Posterior vena cava (tissue), 2 donors: Measurements from ENCODE around the gene KHDC4. TPM values are rescaled to one million over a fixed set of nuclear protein-coding genes. Genes with fewer than 3 reads are reported as not detected.

Experiments
- DNase-seq: peaks from one replicate; pipeline ENCODE4 v3.0.0-alpha.2; 2020; ENCODE audit warnings: low spot score
- intact Hi-C, 2 donors: fragments of 100-400 bp; cut with DNase I; formaldehyde crosslinking; loops; one replicate each; pipeline versions ENCODE4 v1.14.1 to v1.14.2; 2022 to 2023
- long read RNA-seq, 2 donors: library from polyadenylated mRNA; unstranded; transcript quantifications; one replicate each; pipeline ENCODE4 v2.0.0, GENCODE V29; 2020 to 2021
- total RNA-seq, 2 donors: library from RNA; stranded (reverse); fragmentation: NEBNext Ultra II Directional; extraction: Animal tissue kit (Norgen Biotek cat#: 25700); gene quantifications; one replicate each; pipeline ENCODE4 v1.2.1, GENCODE V29; 2021
- donor health status: DM: yes; HTN: yes; CAD: no.
- donor health status: DM: yes; HTN: yes; CAD: no.

Gene KHDC4
- 10 to 100 TPM; 28.6 to 28.8 TPM for total RNA-seq
- long read RNA-seq, donor 1, partial matches to known transcripts: 0 of 1 reads
- long read RNA-seq, donor 1, other reads (novel, unspliced or antisense): 1 of 1 reads
- long read RNA-seq, donor 2, partial matches to known transcripts: 3 of 6 reads
- long read RNA-seq, donor 2, other reads (novel, unspliced or antisense): 3 of 6 reads

- intact Hi-C loops: no loop called here
- DNase-seq: peak; percentile 98
These were observed at the start of gene KHDC4 for GRCh38 chr1:155934097-155934935. TSS of gene KHDC4 (minus strand) at chr1:155934413. CDS start at chr1:155934373, 40 bp downstream.

DNA sequence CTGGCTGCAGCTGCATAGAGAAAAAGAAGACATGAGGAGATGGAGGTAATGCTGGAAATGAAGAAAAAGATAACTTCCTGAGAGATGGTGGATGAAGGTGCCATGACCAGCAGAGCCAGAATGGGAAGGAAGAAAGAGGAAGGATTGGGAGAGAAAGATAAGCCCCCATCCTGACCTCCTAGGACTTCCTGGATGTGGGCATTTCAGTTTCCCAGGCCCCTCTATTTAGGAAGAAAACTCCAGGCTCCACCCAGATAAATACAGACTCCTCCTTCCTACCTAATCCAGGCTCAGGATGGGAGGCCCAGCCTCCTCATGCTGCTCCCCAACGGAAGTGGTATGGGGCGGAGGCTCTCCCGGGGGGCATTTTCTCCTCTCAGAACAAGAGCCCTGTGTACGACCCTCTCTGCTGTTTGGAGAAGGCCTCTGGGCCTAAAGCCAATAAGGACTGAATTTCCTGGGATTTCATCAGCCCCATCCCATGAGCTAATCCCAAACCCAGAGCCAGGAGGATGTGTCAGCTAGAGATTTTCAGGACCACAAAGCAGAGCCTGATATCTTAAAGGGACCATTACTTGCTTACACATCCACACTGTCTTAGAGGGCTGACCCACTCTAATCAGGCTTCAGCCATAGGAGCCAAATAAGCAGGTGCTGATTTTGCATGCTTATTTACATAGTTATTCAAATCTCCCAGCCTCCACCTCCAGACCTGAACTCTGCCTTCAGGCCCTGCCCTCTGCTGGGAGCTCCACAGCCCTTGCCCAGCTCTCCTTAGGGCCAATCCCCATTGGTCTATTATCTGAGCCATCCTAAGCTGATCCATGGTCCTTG, 49.2 kb upstream of the KHDC4 start:
- DNase-seq: peak; percentile 94
- intact Hi-C loops: no loop called here

GRCh38 chr1:155982106-155982505, 47.9 kb upstream of the KHDC4 start:
- DNase-seq: no peak
- intact Hi-C loops: no loop called here

GRCh38 chr1:155981266-155982088, 47.3 kb upstream of the KHDC4 start:
- intact Hi-C loops: no loop called here
- DNase-seq: no peak

GRCh38 chr1:155979597-155980343, 45.6 kb upstream of the KHDC4 start:
- intact Hi-C loops: no loop called here
- DNase-seq: no peak

GRCh38 chr1:155978973-155979429, 44.8 kb upstream of the KHDC4 start:
- intact Hi-C loops: no loop called here
- no peak for DNase-seq

- intact Hi-C loops: no loop called here
- peak; percentile 95 for DNase-seq
These were observed 44.2 kb upstream of the KHDC4 start, which contains the start of gene ARHGEF2 for GRCh38 chr1:155978325-155978972. TSS of gene ARHGEF2 (minus strand) at chr1:155978547. CDS start at chr1:155978427, 120 bp downstream.

DNA sequence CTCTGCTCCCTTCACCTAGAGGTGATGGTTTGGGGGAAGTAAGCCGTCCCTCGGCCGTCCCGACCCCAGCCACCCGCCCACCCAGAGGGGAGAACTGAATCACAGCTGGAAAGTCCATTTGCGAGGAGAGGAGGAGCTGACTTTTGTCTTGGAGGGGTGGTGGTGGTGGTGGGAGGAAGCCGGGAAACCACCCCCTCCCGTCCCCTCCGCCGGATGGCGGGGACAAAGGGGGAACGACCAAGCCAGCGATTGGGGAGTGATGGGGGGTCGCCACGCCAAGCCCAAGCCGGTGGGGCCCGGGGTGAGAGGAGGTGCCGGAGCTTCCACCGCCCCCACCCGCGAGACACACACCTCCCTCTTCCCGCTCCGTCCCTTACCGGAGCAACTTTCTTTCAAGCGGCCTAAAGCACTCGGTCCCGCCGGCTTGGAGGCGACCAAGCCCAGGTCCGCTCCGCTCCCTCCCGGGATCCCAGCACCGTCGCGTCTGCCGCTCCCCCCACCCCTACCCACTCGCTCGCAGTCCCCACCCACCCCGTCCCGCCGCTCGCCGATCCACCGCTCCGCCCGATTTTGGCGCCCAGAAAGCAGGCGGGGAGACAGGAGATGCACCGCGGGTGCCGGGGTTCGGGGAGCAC, 43.6 kb upstream of the KHDC4 start:
- intact Hi-C loops: no loop called here

DNA sequence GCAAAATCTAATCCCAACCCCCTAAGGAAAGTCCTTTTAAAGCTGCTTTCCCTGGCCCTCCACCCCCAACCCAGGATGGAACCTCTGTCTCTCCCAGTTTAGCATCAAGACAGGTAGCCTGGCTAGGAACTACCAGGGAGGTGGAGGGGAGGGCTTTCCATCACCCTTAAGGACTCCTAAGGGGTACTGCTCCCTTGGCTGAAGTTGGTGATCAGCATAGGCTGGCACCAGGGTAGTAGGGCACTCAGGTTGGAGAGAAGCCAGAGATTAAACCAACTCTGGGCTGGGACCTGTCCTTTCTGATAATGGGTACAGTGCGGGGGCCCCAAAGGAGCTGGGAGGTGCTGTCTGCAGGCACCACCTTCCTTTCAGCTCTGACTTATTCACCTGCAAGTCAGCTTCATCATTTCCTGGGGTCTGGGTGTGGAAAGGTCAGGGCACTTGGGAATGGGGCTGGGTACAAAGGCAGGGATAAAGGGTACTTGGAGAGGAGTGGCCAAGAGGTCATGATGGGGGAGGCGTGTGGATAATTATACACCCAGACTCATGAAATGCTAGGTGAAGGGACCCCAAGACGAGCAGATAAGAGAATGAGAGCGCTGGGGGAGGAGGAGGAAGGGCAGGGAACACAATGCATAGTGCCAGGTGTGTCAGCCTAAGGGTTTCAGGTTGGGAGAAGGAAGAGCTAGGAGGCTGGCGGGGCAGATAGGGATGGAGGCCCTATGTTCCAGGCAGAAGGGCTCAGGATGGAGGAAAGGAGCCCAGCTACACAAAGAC, 42.9 kb upstream of the KHDC4 start:
- no peak for DNase-seq
- intact Hi-C loops: no loop called here

More for the DNA sequence above, 43.6 kb upstream of the KHDC4 start:
- DNase-seq: no peak

GRCh38 chr1:155976062-155976912, 42.1 kb upstream of the KHDC4 start:
- intact Hi-C loops: no loop called here
- peak; percentile 88 for DNase-seq

- DNase-seq: no peak
- intact Hi-C loops: no loop called here
These were observed 41.3 kb upstream of the KHDC4 start for GRCh38 chr1:155975375-155976061.

- intact Hi-C loops: no loop called here
- DNase-seq: no peak
These were observed 40.2 kb upstream of the KHDC4 start for GRCh38 chr1:155974208-155975115.

- DNase-seq: no peak
- intact Hi-C loops: no loop called here
These were observed 39.5 kb upstream of the KHDC4 start for GRCh38 chr1:155973723-155974122.
